K562 (cell line): ENCODE measurements around the gene IDUA. TPM values are rescaled to one million over a fixed set of nuclear protein-coding genes. Genes with fewer than 3 reads are reported as not detected.

Experiments
- MEF2A ChIP-seq: IDR thresholded peaks from 2 replicates; pipeline ENCODE4 v1.6.1; 2011; ENCODE audit warnings: low read depth, mild to moderate bottlenecking, low read length, moderate library complexity; ENCODE audit not compliant: control insufficient read depth
- MIER1 ChIP-seq: fragments of 450-650 bp; IDR thresholded peaks from 2 replicates; pipeline ENCODE4 v1.6.1; 2016; ENCODE audit warnings: antibody characterized with exemption, mild to moderate bottlenecking, low read depth
- POLR2AphosphoS2 ChIP-seq: IDR thresholded peaks from 2 replicates; pipeline ENCODE4 v1.6.1; 2012; ENCODE audit warnings: low read length, improper control_type of control experiment
- TFAM ChIP-seq: fragments of 250-450 bp; sonication (Bioruptor Pico); conservative IDR thresholded peaks from 2 replicates; pipeline ENCODE4 v1.5.0; 2021; ENCODE audit warnings: mild to moderate bottlenecking, moderate library complexity
- polyA plus RNA-seq, 8 experiments: library from polyadenylated mRNA; depleted of rRNA in 4 of 8; stranded (reverse) in 5 of 8; unstranded in 3 of 8; fragments of >200 nt; fragmentation: Nextera tagmentation in 2 of 8; fragmentation: Illumina TruSeq in 1 of 8; extraction: Ambion mirVana in 2 of 8; extraction: Trizol in 1 of 8; gene quantifications; 2 replicates each; pipeline versions ENCODE4 v1.2.1 to v1.2.3, GENCODE V29; 2011 to 2014; ENCODE audit warnings: inconsistent platforms in 1 of 8, missing spikeins in 1 of 8
- total RNA-seq, 7 experiments: library from RNA; depleted of rRNA in 6 of 7; stranded (reverse); fragments of >200 nt in 6 of 7; fragmentation: Illumina TruSeq in 2 of 7; extraction: Trizol in 2 of 7; gene quantifications; 2 replicates each; pipeline versions ENCODE4 v1.2.1 to v1.2.3, GENCODE V29; 2011 to 2021; ENCODE audit warnings: low replicate concordance in 1 of 7
- TF ChIP-seq, protein P1 (sequence below): fragments of 450-650 bp; IDR thresholded peaks from 2 replicates; pipeline ENCODE4 v1.6.1; 2016
- TF ChIP-seq, protein P2 (sequence below): fragments of 250-450 bp; sonication (Bioruptor Pico); IDR thresholded peaks from 2 replicates; pipeline ENCODE4 v1.5.0; 2021; ENCODE audit warnings: mild to moderate bottlenecking, moderate library complexity
- TF ChIP-seq, protein P3 (sequence below): sonication (generic); formaldehyde crosslinking; IDR thresholded peaks from 2 replicates; pipeline ENCODE4 v1.8.0; 2022; ENCODE audit warnings: missing genetic modification reagents, mild to moderate bottlenecking, borderline replicate concordance
- TF ChIP-seq, protein P4 (sequence below): fragments of 250-450 bp; sonication (Bioruptor Pico); IDR thresholded peaks from 2 replicates; pipeline ENCODE4 v1.4.0; 2020
- TF ChIP-seq, protein P5 (sequence below): fragments of 250-450 bp; sonication (Bioruptor Pico); IDR thresholded peaks from 2 replicates; pipeline ENCODE4 v1.9.0; 2021; ENCODE audit warnings: mild to moderate bottlenecking, inconsistent platforms

IDUA gene
- total and polyA plus RNA-seq, 9 of the 15 experiments (the other 6 are each of a cell fraction or from before 2014, with no cell fraction given): 0.04 to 16.1 (median 1.2) TPM

DNA sequence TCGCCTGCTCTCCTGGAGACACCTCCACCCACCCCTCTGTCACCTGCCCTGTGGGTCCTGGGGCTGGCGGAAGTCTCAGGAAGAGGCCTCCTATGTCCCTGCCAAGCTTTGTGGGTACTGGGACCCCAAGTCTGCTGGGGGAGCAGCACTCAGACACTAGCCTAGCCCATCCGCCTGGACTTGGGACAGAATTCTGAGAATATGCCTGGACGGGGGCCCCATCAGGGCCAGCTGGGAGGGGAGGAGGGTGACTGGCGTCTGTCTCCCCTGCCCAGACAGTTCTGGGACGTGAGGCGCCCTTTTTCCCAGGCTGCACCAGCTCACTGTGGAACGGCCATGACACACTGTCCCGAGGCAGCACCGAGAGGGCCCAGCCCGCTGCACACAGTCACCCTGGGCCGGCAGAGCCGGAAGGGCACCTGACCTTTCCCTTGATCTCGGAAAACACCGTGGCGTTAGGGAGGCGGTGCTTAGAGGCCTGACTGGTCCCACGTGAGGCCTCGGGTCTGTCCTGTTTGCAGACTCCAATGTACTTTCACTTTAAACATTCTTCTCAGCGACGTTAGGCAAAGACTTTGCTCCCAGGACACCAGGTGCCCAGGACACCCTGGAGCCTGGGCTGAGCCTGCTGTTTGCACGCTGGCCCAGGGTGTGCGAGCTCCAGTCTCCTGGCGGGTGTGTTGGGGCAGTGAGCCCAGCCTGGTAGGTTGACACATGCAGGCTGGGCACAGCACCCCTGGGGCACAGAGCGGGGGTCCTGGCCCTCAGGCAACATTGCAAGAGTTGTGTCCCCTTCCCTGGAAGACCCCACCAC, 5.7 kb downstream of the IDUA start (continued):
- TF ChIP-seq, protein P1, sequence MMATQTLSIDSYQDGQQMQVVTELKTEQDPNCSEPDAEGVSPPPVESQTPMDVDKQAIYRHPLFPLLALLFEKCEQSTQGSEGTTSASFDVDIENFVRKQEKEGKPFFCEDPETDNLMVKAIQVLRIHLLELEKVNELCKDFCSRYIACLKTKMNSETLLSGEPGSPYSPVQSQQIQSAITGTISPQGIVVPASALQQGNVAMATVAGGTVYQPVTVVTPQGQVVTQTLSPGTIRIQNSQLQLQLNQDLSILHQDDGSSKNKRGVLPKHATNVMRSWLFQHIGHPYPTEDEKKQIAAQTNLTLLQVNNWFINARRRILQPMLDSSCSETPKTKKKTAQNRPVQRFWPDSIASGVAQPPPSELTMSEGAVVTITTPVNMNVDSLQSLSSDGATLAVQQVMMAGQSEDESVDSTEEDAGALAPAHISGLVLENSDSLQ: 0 out of 2 replicates have a peak, but pooled peaks have one; percentile 25
- TF ChIP-seq, protein P2, sequence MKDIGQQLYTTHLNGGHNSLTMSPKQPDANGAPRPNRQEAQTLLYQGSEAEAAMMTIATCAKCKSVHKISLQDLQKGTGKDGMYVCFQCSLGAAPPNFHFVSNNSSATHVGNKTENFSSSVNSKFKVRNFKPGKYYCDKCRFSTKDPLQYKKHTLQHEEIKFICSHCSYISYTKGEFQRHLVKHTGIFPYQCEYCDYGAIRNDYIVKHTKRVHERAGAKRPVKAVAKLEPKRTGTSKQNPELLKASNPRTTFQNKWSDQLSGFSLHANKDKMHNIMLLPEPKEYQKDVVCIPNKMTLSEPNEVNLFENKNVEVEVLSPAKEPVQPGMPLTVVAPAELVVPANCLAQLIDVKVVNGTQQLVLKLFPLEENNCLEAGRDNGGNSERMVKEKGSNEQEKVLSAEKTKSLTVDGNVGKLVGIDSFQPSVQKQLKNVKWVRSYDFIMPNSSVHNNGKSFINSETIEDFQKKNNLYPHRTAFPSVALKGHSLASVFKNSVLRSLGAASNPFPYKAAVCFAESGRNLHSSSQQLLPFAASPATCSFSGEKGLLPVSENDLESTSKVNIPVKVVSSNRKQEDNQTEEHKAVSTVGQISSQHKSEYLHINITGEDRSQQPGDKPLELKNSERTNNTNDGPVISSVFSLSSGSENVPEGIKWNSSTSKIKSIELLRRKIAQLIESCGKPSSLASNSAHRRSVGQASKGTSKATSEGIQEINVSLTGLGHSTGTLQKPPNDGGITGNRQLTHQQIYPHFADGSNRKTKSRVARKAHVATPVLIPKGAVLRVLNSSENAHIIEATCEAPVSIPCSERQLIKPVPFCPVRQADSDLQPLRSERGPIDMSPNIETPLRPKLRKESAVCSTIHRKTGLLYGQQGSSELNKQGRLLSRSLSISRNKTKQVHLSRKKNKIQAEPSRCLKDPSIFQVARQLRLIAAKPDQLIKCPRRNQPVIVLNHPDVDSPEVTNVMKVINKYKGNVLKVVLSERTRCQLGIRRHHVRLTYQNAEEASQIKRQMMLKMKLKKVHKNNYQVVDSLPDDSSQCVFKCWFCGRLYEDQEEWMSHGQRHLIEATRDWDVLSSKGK: no peak
- TF ChIP-seq, protein P3, sequence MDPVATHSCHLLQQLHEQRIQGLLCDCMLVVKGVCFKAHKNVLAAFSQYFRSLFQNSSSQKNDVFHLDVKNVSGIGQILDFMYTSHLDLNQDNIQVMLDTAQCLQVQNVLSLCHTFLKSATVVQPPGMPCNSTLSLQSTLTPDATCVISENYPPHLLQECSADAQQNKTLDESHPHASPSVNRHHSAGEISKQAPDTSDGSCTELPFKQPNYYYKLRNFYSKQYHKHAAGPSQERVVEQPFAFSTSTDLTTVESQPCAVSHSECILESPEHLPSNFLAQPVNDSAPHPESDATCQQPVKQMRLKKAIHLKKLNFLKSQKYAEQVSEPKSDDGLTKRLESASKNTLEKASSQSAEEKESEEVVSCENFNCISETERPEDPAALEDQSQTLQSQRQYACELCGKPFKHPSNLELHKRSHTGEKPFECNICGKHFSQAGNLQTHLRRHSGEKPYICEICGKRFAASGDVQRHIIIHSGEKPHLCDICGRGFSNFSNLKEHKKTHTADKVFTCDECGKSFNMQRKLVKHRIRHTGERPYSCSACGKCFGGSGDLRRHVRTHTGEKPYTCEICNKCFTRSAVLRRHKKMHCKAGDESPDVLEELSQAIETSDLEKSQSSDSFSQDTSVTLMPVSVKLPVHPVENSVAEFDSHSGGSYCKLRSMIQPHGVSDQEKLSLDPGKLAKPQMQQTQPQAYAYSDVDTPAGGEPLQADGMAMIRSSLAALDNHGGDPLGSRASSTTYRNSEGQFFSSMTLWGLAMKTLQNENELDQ (CRISPR knock-in tag): no peak
- TF ChIP-seq POLR2AphosphoS2: no peak
- no peak for TF ChIP-seq TFAM (CRISPR knock-in tag)
- no peak for TF ChIP-seq MEF2A
- TF ChIP-seq, protein P4, sequence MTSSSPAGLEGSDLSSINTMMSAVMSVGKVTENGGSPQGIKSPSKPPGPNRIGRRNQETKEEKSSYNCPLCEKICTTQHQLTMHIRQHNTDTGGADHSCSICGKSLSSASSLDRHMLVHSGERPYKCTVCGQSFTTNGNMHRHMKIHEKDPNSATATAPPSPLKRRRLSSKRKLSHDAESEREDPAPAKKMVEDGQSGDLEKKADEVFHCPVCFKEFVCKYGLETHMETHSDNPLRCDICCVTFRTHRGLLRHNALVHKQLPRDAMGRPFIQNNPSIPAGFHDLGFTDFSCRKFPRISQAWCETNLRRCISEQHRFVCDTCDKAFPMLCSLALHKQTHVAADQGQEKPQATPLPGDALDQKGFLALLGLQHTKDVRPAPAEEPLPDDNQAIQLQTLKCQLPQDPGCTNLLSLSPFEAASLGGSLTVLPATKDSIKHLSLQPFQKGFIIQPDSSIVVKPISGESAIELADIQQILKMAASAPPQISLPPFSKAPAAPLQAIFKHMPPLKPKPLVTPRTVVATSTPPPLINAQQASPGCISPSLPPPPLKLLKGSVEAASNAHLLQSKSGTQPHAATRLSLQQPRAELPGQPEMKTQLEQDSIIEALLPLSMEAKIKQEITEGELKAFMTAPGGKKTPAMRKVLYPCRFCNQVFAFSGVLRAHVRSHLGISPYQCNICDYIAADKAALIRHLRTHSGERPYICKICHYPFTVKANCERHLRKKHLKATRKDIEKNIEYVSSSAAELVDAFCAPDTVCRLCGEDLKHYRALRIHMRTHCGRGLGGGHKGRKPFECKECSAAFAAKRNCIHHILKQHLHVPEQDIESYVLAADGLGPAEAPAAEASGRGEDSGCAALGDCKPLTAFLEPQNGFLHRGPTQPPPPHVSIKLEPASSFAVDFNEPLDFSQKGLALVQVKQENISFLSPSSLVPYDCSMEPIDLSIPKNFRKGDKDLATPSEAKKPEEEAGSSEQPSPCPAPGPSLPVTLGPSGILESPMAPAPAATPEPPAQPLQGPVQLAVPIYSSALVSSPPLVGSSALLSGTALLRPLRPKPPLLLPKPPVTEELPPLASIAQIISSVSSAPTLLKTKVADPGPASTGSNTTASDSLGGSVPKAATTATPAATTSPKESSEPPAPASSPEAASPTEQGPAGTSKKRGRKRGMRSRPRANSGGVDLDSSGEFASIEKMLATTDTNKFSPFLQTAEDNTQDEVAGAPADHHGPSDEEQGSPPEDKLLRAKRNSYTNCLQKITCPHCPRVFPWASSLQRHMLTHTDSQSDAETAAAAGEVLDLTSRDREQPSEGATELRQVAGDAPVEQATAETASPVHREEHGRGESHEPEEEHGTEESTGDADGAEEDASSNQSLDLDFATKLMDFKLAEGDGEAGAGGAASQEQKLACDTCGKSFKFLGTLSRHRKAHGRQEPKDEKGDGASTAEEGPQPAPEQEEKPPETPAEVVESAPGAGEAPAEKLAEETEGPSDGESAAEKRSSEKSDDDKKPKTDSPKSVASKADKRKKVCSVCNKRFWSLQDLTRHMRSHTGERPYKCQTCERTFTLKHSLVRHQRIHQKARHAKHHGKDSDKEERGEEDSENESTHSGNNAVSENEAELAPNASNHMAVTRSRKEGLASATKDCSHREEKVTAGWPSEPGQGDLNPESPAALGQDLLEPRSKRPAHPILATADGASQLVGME (CRISPR knock-in tag): no peak
- no peak for TF ChIP-seq MIER1
- TF ChIP-seq, protein P5, sequence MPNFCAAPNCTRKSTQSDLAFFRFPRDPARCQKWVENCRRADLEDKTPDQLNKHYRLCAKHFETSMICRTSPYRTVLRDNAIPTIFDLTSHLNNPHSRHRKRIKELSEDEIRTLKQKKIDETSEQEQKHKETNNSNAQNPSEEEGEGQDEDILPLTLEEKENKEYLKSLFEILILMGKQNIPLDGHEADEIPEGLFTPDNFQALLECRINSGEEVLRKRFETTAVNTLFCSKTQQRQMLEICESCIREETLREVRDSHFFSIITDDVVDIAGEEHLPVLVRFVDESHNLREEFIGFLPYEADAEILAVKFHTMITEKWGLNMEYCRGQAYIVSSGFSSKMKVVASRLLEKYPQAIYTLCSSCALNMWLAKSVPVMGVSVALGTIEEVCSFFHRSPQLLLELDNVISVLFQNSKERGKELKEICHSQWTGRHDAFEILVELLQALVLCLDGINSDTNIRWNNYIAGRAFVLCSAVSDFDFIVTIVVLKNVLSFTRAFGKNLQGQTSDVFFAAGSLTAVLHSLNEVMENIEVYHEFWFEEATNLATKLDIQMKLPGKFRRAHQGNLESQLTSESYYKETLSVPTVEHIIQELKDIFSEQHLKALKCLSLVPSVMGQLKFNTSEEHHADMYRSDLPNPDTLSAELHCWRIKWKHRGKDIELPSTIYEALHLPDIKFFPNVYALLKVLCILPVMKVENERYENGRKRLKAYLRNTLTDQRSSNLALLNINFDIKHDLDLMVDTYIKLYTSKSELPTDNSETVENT (CRISPR knock-in tag): no peak
